Transverse colon (tissue), 4 donors: ENCODE results near the gene ZNF281. TPM values are rescaled to one million over a fixed set of nuclear protein-coding genes. Genes with fewer than 3 reads are reported as not detected.
A peak's percentile ranks its signal among the peaks of the same experiment; 100 is the strongest.

Experiments
- DNase-seq: peaks from one replicate; pipeline ENCODE4 v3.0.0-alpha.2; 2019
- H3K27ac ChIP-seq, 4 donors: fragments of 200-600 bp; sonication (generic); 2 replicates each; pipeline ENCODE4 v1.5.1; 2016 to 2018; ENCODE audit warnings: inconsistent platforms in 4 of 4
- H3K27me3 ChIP-seq: fragments of 200-600 bp; sonication (generic); 2 replicates; pipeline ENCODE4 v1.5.1; 2017; ENCODE audit warnings: inconsistent platforms
- H3K36me3 ChIP-seq, 4 donors: fragments of 200-600 bp; sonication (generic); 2 replicates each; pipeline ENCODE4 v1.5.1; 2017 to 2019; ENCODE audit warnings: inconsistent platforms in 4 of 4
- H3K4me1 ChIP-seq, 4 donors: fragments of 200-600 bp; sonication (generic); 2 replicates each; pipeline ENCODE4 v1.5.1; 2017 to 2020; ENCODE audit warnings: inconsistent platforms in 4 of 4
- H3K4me3 ChIP-seq, 4 donors: fragments of 200-600 bp; sonication (generic); 1 replicate in 1 of 4; 2 replicates in 3 of 4; pipeline versions ENCODE4 v1.5.1 to v1.6.1; 2017 to 2019; ENCODE audit warnings: inconsistent platforms in 4 of 4
- H3K9me3 ChIP-seq, 2 donors: fragments of 200-600 bp; sonication (generic); 2 replicates each; pipeline ENCODE4 v1.5.1; 2017 to 2019; ENCODE audit warnings: inconsistent platforms in 2 of 2
- CTCF ChIP-seq, 5 experiments: fragments of 200-600 bp in 3 of 5; fragments of 450-650 bp in 2 of 5; sonication (generic) in 3 of 5; IDR thresholded peaks; 1 replicate in 2 of 5; 2 replicates in 3 of 5; pipeline ENCODE4 v1.5.1; 2016 to 2017; ENCODE audit warnings: antibody characterized with exemption in 5 of 5, inconsistent platforms in 3 of 5, mild to moderate bottlenecking in 2 of 5, moderate library complexity in 1 of 5
- EP300 ChIP-seq: sonication (generic); formaldehyde crosslinking; IDR thresholded peaks from one replicate; pipeline ENCODE4 v1.6.1; 2017; ENCODE audit warnings: antibody characterized with exemption, low read depth
- POLR2A ChIP-seq: fragments of 450-650 bp; IDR thresholded peaks from one replicate; pipeline ENCODE4 v1.6.1; 2016; ENCODE audit warnings: antibody characterized with exemption, mild to moderate bottlenecking, moderate library complexity
- POLR2AphosphoS5 ChIP-seq, 3 donors: sonication (generic); formaldehyde crosslinking; IDR thresholded peaks; one replicate each; pipeline ENCODE4 v1.6.1; 2016; ENCODE audit warnings: antibody characterized with exemption in 3 of 3
- WGBS, 2 donors: methylation state at CpG; one replicate each; pipeline ENCODE4 v1.1.5; 2018; ENCODE audit warnings: low coverage in 1 of 2; 5-methylcytosine and 5-hydroxymethylcytosine counted together
- in situ Hi-C, 4 donors: fragments of 200-750 bp; cut with MboI; loops; one replicate each; pipeline versions ENCODE4 v1.15.0 to v1.15.1; 2017; ENCODE audit warnings: low sequenced_read_pairs in 3 of 4, low pct_ligation_motif_present in 1 of 4, low pct_unique_long_range_greater_than_20kb in 1 of 4
- intact Hi-C: fragments of 100-400 bp; cut with DNase I; formaldehyde crosslinking; loops from one replicate; pipeline ENCODE4 v1.15.1; 2023; ENCODE audit warnings: low total_unique reads
- total RNA-seq, 4 donors: library from RNA; depleted of rRNA; stranded (reverse); fragments of >200 nt; gene quantifications; one replicate each; pipeline ENCODE4 v1.1.0, GENCODE V29; 2016

Gene ZNF281
- 10 to 100 TPM in 2 of 4 donors, 1 to 10 TPM in 2; 7.5 to 15.1 (median 10.9) TPM for total RNA-seq

- peak within 1 kb of the TSS; percentile 74 to 88 (median 86) for H3K4me3 ChIP-seq
- H3K4me1 ChIP-seq = peaks cover 8 to 50% (median 29%) of the 10 kb centered on the region in 4 donors
- H3K36me3 ChIP-seq = no peaks in the 10 kb centered on the region
- in situ Hi-C loops (no loop called here), intact Hi-C loops (no loop called here)
- peak; percentile 96 for DNase-seq
- no peaks in the 10 kb centered on the region for H3K9me3 ChIP-seq
- 0% methylated on average over 5 to 43 of the region's 54 CpGs for WGBS, 2 donors
- peak within 1 kb of the TSS; percentile 84 to 93 (median 90) for H3K27ac ChIP-seq
- no peak for TF ChIP-seq CTCF (IDR thresholded peaks at IDR 0.05)
- TF ChIP-seq POLR2A = peak; percentile 64
- TF ChIP-seq POLR2AphosphoS5 (IDR thresholded peaks at IDR 0.05) = peak; percentile 67 to 80 (median 78)
- no peak for TF ChIP-seq EP300
- H3K27me3 ChIP-seq = no peaks in the 10 kb centered on the region
Measured at GRCh38 chr1:200409761-200410565, at the start of gene ZNF281. Gene ZNF281, minus strand, starts transcription at chr1:200410036. Its CDS starts 331 bp downstream, at chr1:200409705.

- no peaks in the 10 kb centered on the region for H3K4me1 ChIP-seq
- no peaks in the 10 kb centered on the region for H3K27me3 ChIP-seq
- in situ Hi-C loops = no loop called here
Measured at GRCh38 chr1:200458780-200459179, 48.9 kb upstream of the ZNF281 start.

GRCh38 chr1:200457810-200458209 lies 48.0 kb upstream of the ZNF281 start:
- no peaks in the 10 kb centered on the region for H3K4me1 ChIP-seq
- WGBS, 2 donors = 93% methylated on average over 6 of the region's 6 CpGs; no CpG with 5 or more reads in 1 of the 2 donors
- no peaks in the 10 kb centered on the region for H3K9me3 ChIP-seq
- no peak overlapping the region for H3K4me3 ChIP-seq
- TF ChIP-seq EP300 (no peak), POLR2AphosphoS5 (IDR thresholded peaks at IDR 0.05) (no peak), POLR2A (no peak), CTCF (IDR thresholded peaks at IDR 0.05) (no peak)
- intact Hi-C loops = no loop called here
- H3K36me3 ChIP-seq = no peaks in the 10 kb centered on the region
- no peaks in the 10 kb centered on the region for H3K27me3 ChIP-seq
- no peak overlapping the region for H3K27ac ChIP-seq
- in situ Hi-C loops = no loop called here
- DNase-seq = no peak

More at GRCh38 chr1:200458780-200459179, 48.9 kb upstream of the ZNF281 start:
- WGBS, 2 donors = 96 to 100% methylated on average over 4 to 14 of the region's 14 CpGs
- Histone ChIP-seq H3K36me3 (no peaks in the 10 kb centered on the region), H3K4me3 (no peak overlapping the region), H3K9me3 (no peaks in the 10 kb centered on the region), H3K27ac (no peak overlapping the region)
- DNase-seq = no peak
- TF ChIP-seq CTCF (IDR thresholded peaks at IDR 0.05) = no peak
- TF ChIP-seq EP300 = no peak
- no peak for TF ChIP-seq POLR2A
- no peak for TF ChIP-seq POLR2AphosphoS5 (IDR thresholded peaks at IDR 0.05)
- intact Hi-C loops = no loop called here

GRCh38 chr1:200454425-200454824 lies 44.6 kb upstream of the ZNF281 start:
- intact Hi-C loops = no loop called here
- Histone ChIP-seq H3K9me3 (no peaks in the 10 kb centered on the region), H3K27me3 (no peaks in the 10 kb centered on the region), H3K4me3 (no peak overlapping the region), H3K4me1 (no peaks in the 10 kb centered on the region), H3K36me3 (no peaks in the 10 kb centered on the region), H3K27ac (no peak overlapping the region)
- in situ Hi-C loops = no loop called here
- no peak for DNase-seq
- 75 to 96% methylated on average over 4 to 5 of the region's 5 CpGs for WGBS, 2 donors
- TF ChIP-seq EP300 (no peak), POLR2A (no peak), CTCF (IDR thresholded peaks at IDR 0.05) (no peak), POLR2AphosphoS5 (IDR thresholded peaks at IDR 0.05) (no peak)
